Measurements from ENCODE around the gene CACNA1A. TPM values are rescaled to one million over a fixed set of nuclear protein-coding genes. Genes with fewer than 3 reads are reported as not detected.

CACNA1A gene
- polyA plus RNA-seq, 3 donors: 0.08 to 0.09 TPM; not detected in 1

- Histone ChIP-seq H3K27me3 (ENCODE audit: control insufficient read depth in 2 of 2, insufficient read depth in 2 of 2, low read length in 2 of 2) (no peaks in the 10 kb centered on the region), H3K4me3 (replicated peaks in 1 of 3; ENCODE audit: low read depth in 2 of 3, low read length in 3 of 3) (no peak overlapping the region), H3K36me3 (replicated peaks in 1 of 2; ENCODE audit: control insufficient read depth in 1 of 2, insufficient read depth in 2 of 2, low read length in 2 of 2) (no peaks in the 10 kb centered on the region), H3K27ac (ENCODE audit: low read depth in 1 of 2, low read length in 2 of 2) (no peak overlapping the region), H3K4me2 (replicated peaks; ENCODE audit: extremely low read depth, low read length, poor library complexity, severe bottlenecking) (no peak overlapping the region), H2AFZ (ENCODE audit: insufficient read depth, low read depth, low read length, poor library complexity, severe bottlenecking) (no peak overlapping the region), H3K9me3 (replicated peaks in 1 of 2; ENCODE audit: control insufficient read depth in 1 of 2, insufficient read depth in 1 of 2, low read length in 2 of 2) (no peaks in the 10 kb centered on the region), H3K79me2 (ENCODE audit: insufficient read depth, low read length) (no peaks in the 10 kb centered on the region), H3K4me1 (ENCODE audit: control insufficient read depth in 1 of 2, insufficient read depth in 2 of 2, low read length in 2 of 2) (peaks cover 0 to 5% of the 10 kb centered on the region in 2 donors), H4K20me1 (ENCODE audit: insufficient read depth, low read length) (no peaks in the 10 kb centered on the region), H3K9ac (ENCODE audit: insufficient read depth, low read length, poor library complexity, severe bottlenecking) (no peak overlapping the region)
- 94% methylated on average over 15 of the region's 19 CpGs for WGBS (ENCODE audit: insufficient coverage)
- intact Hi-C loops (cut with micrococcal nuclease): loop anchor here in 1 of 2 donors (5.0 kb wide), 1 partner anchor 71 kb away; no protein-coding TSS in a partner anchor
- Mint-ChIP-seq H3K4me1 (peaks cover 10% of the 10 kb centered on the region), H3K27ac (no peak overlapping the region), H3K9me3 (peaks cover 0 to 2% (median 0%) of the 10 kb centered on the region in 7 donors), H3K4me3 (no peak overlapping the region), H3K27me3 (ENCODE audit: low read depth in 3 of 3) (peaks cover 0 to 4% (median 2%) of the 10 kb centered on the region in 3 donors), H3K36me3 (no peaks in the 10 kb centered on the region)
- no peak for DNase-seq
- TF ChIP-seq, protein P1, sequence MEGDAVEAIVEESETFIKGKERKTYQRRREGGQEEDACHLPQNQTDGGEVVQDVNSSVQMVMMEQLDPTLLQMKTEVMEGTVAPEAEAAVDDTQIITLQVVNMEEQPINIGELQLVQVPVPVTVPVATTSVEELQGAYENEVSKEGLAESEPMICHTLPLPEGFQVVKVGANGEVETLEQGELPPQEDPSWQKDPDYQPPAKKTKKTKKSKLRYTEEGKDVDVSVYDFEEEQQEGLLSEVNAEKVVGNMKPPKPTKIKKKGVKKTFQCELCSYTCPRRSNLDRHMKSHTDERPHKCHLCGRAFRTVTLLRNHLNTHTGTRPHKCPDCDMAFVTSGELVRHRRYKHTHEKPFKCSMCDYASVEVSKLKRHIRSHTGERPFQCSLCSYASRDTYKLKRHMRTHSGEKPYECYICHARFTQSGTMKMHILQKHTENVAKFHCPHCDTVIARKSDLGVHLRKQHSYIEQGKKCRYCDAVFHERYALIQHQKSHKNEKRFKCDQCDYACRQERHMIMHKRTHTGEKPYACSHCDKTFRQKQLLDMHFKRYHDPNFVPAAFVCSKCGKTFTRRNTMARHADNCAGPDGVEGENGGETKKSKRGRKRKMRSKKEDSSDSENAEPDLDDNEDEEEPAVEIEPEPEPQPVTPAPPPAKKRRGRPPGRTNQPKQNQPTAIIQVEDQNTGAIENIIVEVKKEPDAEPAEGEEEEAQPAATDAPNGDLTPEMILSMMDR (IDR thresholded peaks at IDR 0.05): no peak
Measured at GRCh38 chr19:13190781-13191540, 315.3 kb downstream of the CACNA1A start.

DNA sequence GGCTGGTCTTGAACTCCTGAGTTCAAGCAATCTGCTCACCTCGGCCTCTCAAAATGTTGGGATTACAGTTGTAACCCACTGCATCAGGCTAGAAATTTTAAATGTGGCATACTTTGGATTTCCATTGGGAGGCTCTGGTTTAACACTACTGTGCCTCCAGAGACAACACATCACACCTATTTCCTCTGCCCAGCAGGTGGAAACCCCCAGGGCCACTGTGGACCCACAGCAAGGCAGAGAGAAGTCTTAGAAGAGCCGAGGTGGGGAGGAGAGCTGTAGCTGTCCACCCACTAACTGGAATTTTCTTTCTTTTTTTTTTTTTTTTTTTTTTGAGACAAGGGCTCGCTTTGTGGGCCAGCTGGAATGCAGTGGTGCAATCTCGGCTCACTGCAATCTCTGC, 316.7 kb downstream of the CACNA1A start:
- Histone ChIP-seq H3K9ac (ENCODE audit: insufficient read depth, low read length, poor library complexity, severe bottlenecking) (no peak overlapping the region), H3K27ac (ENCODE audit: low read depth in 1 of 2, low read length in 2 of 2) (no peak overlapping the region), H4K20me1 (ENCODE audit: insufficient read depth, low read length) (no peaks in the 10 kb centered on the region), H3K4me2 (replicated peaks; ENCODE audit: extremely low read depth, low read length, poor library complexity, severe bottlenecking) (no peak overlapping the region), H3K4me3 (replicated peaks in 1 of 3; ENCODE audit: low read depth in 2 of 3, low read length in 3 of 3) (no peak overlapping the region), H3K4me1 (ENCODE audit: control insufficient read depth in 1 of 2, insufficient read depth in 2 of 2, low read length in 2 of 2) (peaks cover 0 to 5% of the 10 kb centered on the region in 2 donors), H3K27me3 (ENCODE audit: control insufficient read depth in 2 of 2, insufficient read depth in 2 of 2, low read length in 2 of 2) (no peaks in the 10 kb centered on the region), H3K36me3 (replicated peaks in 1 of 2; ENCODE audit: control insufficient read depth in 1 of 2, insufficient read depth in 2 of 2, low read length in 2 of 2) (no peaks in the 10 kb centered on the region), H2AFZ (ENCODE audit: insufficient read depth, low read depth, low read length, poor library complexity, severe bottlenecking) (no peak overlapping the region), H3K9me3 (replicated peaks in 1 of 2; ENCODE audit: control insufficient read depth in 1 of 2, insufficient read depth in 1 of 2, low read length in 2 of 2) (no peaks in the 10 kb centered on the region), H3K79me2 (ENCODE audit: insufficient read depth, low read length) (no peaks in the 10 kb centered on the region)
- peaks cover 10% of the 10 kb centered on the region for H3K4me1 Mint-ChIP-seq
- H3K27me3 Mint-ChIP-seq (ENCODE audit: low read depth in 3 of 3): peaks cover 0 to 4% (median 2%) of the 10 kb centered on the region in 3 donors
- 88% methylated on average over 3 of the region's 4 CpGs for WGBS (ENCODE audit: insufficient coverage)
- H3K9me3 Mint-ChIP-seq: peaks cover 0 to 5% (median 1%) of the 10 kb centered on the region in 7 donors
- no peak overlapping the region for H3K27ac Mint-ChIP-seq
- intact Hi-C loops (cut with micrococcal nuclease): no loop called here
- DNase-seq: no peak
- no peaks in the 10 kb centered on the region for H3K36me3 Mint-ChIP-seq
- TF ChIP-seq, protein P1 (IDR thresholded peaks at IDR 0.05): no peak
- no peak overlapping the region for H3K4me3 Mint-ChIP-seq

Data from CD14-positive monocyte (primary cell).